ENCODE measurements around the gene IRX6. TPM values are rescaled to one million over a fixed set of nuclear protein-coding genes. Genes with fewer than 3 reads are reported as not detected.
A peak's percentile ranks its signal among the peaks of the same experiment; 100 is the strongest.

Gene IRX6
- total and polyA plus RNA-seq, 2 experiments from 2014 or later = 0.10 TPM; not detected in 1

- 43% methylated on average over 1 of the region's 1 CpG for WGBS (ENCODE audit: low lambda C conversion rate, missing lambda C conversion rate)
- H3K9me3 ChIP-seq (ENCODE audit: low read depth) = no peaks in the 10 kb centered on the region
- H3K4me1 ChIP-seq (ENCODE audit: insufficient read depth) = no peaks in the 10 kb centered on the region
- no peak overlapping the region for H3K27ac ChIP-seq
- no peaks in the 10 kb centered on the region for H3K36me3 ChIP-seq (replicated peaks; ENCODE audit: insufficient read depth, low read depth)
- H4K20me1 ChIP-seq (ENCODE audit: insufficient read depth, poor library complexity, severe bottlenecking) = no peaks in the 10 kb centered on the region
- no peaks in the 10 kb centered on the region for H3K27me3 ChIP-seq
- H3K4me3 ChIP-seq = no peak overlapping the region
- no peak overlapping the region for H3K4me2 ChIP-seq
- H2AFZ ChIP-seq = no peak overlapping the region
- no peaks in the 10 kb centered on the region for H3K9me2 ChIP-seq (replicated peaks; ENCODE audit: insufficient read depth)
- no peaks in the 10 kb centered on the region for H3K79me2 ChIP-seq
- TF ChIP-seq EZH2 (IDR thresholded peaks at IDR 0.05; ENCODE audit: borderline replicate concordance) = no peak
- TF ChIP-seq CTCF (IDR thresholded peaks at IDR 0.05; ENCODE audit: poor library complexity) = no peak
- no peak for TF ChIP-seq EZH2phosphoT487 (IDR thresholded peaks at IDR 0.05; ENCODE audit: low read depth, severe bottlenecking, unreplicated experiment)
- DNase-seq (ENCODE audit: low spot score) = no peak
Measured at GRCh38 chr16:55282441-55282840, 41.6 kb upstream of the IRX6 start.

DNA sequence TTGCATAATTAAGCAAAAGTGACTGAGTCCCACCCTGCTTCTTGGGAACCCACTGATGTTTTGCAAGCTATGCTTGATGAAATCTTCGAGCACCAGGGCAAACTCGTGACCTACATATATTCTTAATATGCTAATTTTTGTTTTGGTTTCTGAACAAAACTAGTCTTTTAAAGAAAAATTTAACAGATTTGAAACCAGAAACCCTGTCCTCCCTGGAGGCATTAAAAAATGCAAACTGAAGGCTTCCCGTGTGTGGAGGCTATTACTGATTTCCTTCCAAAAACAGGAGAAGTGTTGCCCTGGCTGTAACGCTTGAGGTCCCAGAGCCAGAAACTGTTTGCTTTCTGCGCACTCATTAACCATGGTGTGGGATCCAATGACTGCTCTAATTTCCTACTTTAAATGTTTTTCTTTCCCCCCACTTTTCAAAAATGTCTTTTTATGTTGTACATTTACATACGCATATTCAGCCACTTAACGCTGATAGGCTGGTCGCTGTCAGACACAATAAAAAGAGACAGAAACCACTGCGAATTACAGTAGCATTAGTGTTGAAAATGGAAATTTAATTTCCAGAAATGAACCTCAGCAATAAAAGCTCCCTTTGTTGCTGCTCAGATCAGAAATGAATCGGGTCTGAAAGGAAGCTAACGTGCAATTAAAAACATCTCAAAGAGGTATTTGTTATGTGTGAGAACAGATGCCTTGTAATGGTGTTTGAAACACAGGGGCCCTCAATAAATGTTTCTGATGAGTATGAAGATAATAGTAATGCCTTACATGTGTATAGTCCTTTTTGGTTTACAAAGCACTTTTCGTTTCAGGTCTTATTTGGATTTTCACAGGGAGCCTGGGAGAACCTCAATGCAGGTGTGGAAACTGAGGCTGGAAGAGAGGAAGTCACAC is 39.9 kb upstream of the IRX6 start:
- H3K4me2 ChIP-seq = peak overlapping the region; percentile 2
- 61% methylated on average over 12 of the region's 12 CpGs for WGBS (ENCODE audit: low lambda C conversion rate, missing lambda C conversion rate)

DNA sequence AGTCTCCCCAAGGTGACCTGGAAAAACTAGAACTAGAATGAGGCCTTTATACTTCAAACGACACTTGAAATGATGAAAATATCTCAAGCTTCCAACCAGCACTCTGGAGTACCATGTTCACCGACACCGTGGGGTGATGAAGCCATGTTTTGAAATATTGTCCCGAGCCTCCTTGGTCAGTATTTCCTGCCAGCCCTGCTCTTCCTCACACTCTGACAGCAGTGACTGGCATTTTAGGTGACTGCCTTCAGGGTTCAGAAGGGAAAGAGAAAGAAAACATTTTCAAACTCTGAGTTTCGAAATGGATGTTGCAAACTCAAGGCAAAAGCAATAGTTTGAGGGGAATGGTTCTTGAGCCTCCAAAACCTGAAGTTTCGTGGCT is 39.3 kb upstream of the IRX6 start:
- Histone ChIP-seq H3K4me3 (no peak overlapping the region), H3K27ac (no peak overlapping the region), H2AFZ (no peak overlapping the region), H4K20me1 (ENCODE audit: insufficient read depth, poor library complexity, severe bottlenecking) (no peaks in the 10 kb centered on the region), H3K79me2 (no peaks in the 10 kb centered on the region), H3K4me1 (ENCODE audit: insufficient read depth) (no peaks in the 10 kb centered on the region), H3K4me2 (no peak overlapping the region), H3K27me3 (no peaks in the 10 kb centered on the region), H3K36me3 (replicated peaks; ENCODE audit: insufficient read depth, low read depth) (no peaks in the 10 kb centered on the region), H3K9me3 (ENCODE audit: low read depth) (peaks cover 5% of the 10 kb centered on the region), H3K9me2 (replicated peaks; ENCODE audit: insufficient read depth) (no peaks in the 10 kb centered on the region)
- TF ChIP-seq EZH2phosphoT487 (IDR thresholded peaks at IDR 0.05; ENCODE audit: low read depth, severe bottlenecking, unreplicated experiment) (no peak), CTCF (IDR thresholded peaks at IDR 0.05; ENCODE audit: poor library complexity) (no peak), EZH2 (IDR thresholded peaks at IDR 0.05; ENCODE audit: borderline replicate concordance) (no peak)
- 84% methylated on average over 6 of the region's 6 CpGs for WGBS (ENCODE audit: low lambda C conversion rate, missing lambda C conversion rate)
- DNase-seq (ENCODE audit: low spot score) = no peak

More for the DNA sequence above, 39.9 kb upstream of the IRX6 start:
- Histone ChIP-seq H3K4me1 (ENCODE audit: insufficient read depth) (no peaks in the 10 kb centered on the region), H2AFZ (no peak overlapping the region), H3K9me3 (ENCODE audit: low read depth) (peaks cover 5% of the 10 kb centered on the region), H3K79me2 (no peaks in the 10 kb centered on the region), H3K27me3 (no peaks in the 10 kb centered on the region), H3K27ac (no peak overlapping the region), H4K20me1 (ENCODE audit: insufficient read depth, poor library complexity, severe bottlenecking) (no peaks in the 10 kb centered on the region), H3K4me3 (no peak overlapping the region), H3K9me2 (replicated peaks; ENCODE audit: insufficient read depth) (no peaks in the 10 kb centered on the region), H3K36me3 (replicated peaks; ENCODE audit: insufficient read depth, low read depth) (no peaks in the 10 kb centered on the region)
- TF ChIP-seq CTCF (IDR thresholded peaks at IDR 0.05; ENCODE audit: poor library complexity) (no peak), EZH2phosphoT487 (IDR thresholded peaks at IDR 0.05; ENCODE audit: low read depth, severe bottlenecking, unreplicated experiment) (no peak), EZH2 (IDR thresholded peaks at IDR 0.05; ENCODE audit: borderline replicate concordance) (no peak)
- no peak for DNase-seq (ENCODE audit: low spot score)
